ENCODE results near the gene DPP8.

Gene DPP8

DNA sequence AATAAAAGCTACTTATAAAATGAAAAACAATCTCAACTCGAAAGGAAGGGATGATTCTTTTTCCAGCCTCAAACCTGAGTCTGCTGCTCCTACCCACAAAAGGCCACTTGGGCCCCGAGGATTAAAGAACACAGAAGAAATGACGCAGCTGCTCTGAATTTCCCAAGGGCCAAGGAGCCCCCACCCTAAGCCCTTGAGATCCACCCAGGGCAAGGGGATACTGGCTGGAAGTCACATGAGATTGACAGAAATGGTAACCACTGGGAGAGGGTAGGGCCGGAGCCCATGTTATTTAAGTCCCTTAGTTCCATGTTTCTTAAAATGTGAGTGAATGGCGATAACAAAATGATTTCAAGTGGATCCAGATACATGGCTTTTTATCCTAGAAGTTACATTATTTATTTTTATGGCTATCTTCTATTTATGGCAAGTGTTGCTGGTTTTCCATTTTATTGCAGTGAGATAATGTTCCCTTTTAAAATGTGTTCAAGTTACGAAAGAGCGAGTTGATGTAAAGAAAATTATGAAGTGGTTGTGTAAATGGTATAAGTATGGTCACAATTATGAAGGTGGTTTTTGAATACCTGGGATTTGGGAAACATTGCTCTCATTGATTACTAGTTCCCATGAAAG lies 111.6 kb downstream of the DPP8 start:
- no peaks in the 10 kb centered on the region for H4K20me1 ChIP-seq (ENCODE audit: insufficient read depth)
- H3K4me2 ChIP-seq = no peak overlapping the region
- H3K27ac ChIP-seq = no peak overlapping the region
- H3K79me2 ChIP-seq (ENCODE audit: insufficient read depth, low read depth) = no peaks in the 10 kb centered on the region
- no peaks in the 10 kb centered on the region for H3K27me3 ChIP-seq (ENCODE audit: insufficient read depth, low read depth)
- TF ChIP-seq, protein P1, sequence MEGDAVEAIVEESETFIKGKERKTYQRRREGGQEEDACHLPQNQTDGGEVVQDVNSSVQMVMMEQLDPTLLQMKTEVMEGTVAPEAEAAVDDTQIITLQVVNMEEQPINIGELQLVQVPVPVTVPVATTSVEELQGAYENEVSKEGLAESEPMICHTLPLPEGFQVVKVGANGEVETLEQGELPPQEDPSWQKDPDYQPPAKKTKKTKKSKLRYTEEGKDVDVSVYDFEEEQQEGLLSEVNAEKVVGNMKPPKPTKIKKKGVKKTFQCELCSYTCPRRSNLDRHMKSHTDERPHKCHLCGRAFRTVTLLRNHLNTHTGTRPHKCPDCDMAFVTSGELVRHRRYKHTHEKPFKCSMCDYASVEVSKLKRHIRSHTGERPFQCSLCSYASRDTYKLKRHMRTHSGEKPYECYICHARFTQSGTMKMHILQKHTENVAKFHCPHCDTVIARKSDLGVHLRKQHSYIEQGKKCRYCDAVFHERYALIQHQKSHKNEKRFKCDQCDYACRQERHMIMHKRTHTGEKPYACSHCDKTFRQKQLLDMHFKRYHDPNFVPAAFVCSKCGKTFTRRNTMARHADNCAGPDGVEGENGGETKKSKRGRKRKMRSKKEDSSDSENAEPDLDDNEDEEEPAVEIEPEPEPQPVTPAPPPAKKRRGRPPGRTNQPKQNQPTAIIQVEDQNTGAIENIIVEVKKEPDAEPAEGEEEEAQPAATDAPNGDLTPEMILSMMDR (conservative IDR thresholded peaks at IDR 0.05; ENCODE audit: low read depth, low read length) = no peak
- H3K36me3 ChIP-seq (ENCODE audit: insufficient read depth) = no peaks in the 10 kb centered on the region
- H2AFZ ChIP-seq (ENCODE audit: low read depth) = no peak overlapping the region
- H3K4me1 ChIP-seq (ENCODE audit: low read depth, poor library complexity, severe bottlenecking) = peaks cover 21% of the 10 kb centered on the region
- H3K9ac ChIP-seq = no peak overlapping the region
- no peak overlapping the region for H3K4me3 ChIP-seq (IDR thresholded peaks at IDR 0.05; ENCODE audit: insufficient read depth, low read depth, low read length)

DNA sequence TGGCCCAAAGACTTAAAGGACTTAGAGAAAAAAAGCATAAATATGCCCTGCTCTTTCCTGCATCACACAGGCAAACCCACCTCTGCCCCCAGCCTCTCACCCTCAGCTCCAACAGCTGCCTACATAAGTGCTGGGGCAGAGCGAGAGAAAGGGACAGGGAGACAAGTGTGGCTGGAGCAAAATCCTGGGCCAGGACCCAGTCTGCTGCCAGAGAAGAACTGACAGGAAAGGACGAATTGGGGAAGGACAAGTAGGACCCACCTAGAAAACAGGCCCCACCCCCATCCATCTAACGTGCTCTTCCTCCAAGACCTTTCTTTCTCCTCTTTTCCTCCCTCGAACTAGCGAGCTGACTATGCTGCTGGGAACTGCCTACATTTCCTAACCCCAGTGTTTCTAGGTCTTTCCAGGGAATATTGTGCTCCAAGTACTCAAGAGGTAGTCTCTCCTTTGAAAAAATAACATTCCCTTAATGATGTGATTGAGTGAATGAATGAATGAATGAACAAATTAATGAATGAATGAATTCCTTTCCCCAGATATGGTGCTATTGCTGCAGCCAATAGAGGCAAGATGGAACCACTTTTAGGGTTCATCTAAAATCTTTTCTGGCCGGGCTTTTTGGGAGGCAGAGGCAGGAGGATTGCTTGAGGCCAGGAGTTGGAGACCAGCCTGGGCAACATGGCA lies 113.2 kb downstream of the DPP8 start:
- Histone ChIP-seq H3K27ac (no peak overlapping the region), H3K4me3 (IDR thresholded peaks at IDR 0.05; ENCODE audit: insufficient read depth, low read depth, low read length) (no peak overlapping the region), H3K4me1 (ENCODE audit: low read depth, poor library complexity, severe bottlenecking) (peaks cover 15% of the 10 kb centered on the region), H3K4me2 (no peak overlapping the region), H3K27me3 (ENCODE audit: insufficient read depth, low read depth) (no peaks in the 10 kb centered on the region), H2AFZ (ENCODE audit: low read depth) (no peak overlapping the region), H4K20me1 (ENCODE audit: insufficient read depth) (no peaks in the 10 kb centered on the region), H3K79me2 (ENCODE audit: insufficient read depth, low read depth) (no peaks in the 10 kb centered on the region), H3K9ac (no peak overlapping the region), H3K36me3 (ENCODE audit: insufficient read depth) (no peaks in the 10 kb centered on the region)
- TF ChIP-seq, protein P1 (conservative IDR thresholded peaks at IDR 0.05; ENCODE audit: low read depth, low read length) = no peak

DNA sequence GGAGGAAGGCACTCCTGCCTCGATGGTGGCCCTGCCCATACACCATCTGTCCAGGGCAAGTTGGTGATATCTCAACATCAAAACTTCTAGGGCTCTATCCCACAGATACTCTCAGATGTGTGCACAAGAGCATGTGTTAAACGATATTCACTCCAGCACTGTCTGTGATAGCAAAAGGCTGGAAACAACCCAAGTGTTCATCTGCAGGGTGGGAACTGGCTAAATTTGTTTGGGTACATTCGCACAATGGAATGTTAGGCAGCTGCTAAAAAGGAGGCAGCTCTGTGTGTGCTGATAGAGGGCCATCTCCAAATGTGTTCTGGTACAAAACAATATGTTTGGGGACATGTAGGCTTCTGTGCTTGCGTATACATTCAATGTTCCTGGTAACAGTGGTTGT lies 114.5 kb downstream of the DPP8 start:
- no peaks in the 10 kb centered on the region for H4K20me1 ChIP-seq (ENCODE audit: insufficient read depth)
- H3K4me2 ChIP-seq = no peak overlapping the region
- TF ChIP-seq, protein P1 (conservative IDR thresholded peaks at IDR 0.05; ENCODE audit: low read depth, low read length) = no peak

DNA sequence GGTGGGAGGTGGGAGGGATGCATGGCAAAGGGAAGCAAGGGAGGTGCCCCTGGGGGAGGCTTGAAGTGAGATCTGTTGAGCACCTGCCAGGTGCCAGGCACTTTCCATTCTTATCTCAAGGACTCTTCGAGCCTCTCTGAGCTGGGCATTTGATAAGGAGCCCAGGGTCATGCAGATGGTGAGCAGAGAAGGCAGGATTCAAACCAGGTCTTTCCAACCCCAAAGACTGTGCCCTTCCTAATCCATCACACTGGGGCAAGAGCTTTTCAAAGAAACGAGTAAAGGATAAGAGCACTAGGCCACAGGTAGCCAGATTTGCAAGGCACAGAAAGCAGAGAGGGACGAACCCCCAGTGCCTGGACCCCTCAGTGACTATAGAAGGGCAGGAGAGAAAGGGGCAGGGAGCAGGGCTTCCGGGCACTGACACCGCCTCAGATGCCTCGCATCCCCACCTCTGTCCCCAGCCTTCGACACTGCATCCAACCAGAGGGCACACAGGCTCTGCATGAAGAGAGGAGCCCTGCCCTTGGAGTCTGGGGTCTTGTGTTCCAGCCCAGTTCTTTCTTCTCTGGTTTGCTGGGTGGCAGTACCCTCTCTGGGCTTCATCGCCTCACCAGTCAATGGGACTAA lies 115.8 kb downstream of the DPP8 start:
- Histone ChIP-seq H3K4me2 (no peak overlapping the region), H4K20me1 (ENCODE audit: insufficient read depth) (no peaks in the 10 kb centered on the region), H3K9ac (no peak overlapping the region), H3K4me3 (IDR thresholded peaks at IDR 0.05; ENCODE audit: insufficient read depth, low read depth, low read length) (no peak overlapping the region), H3K36me3 (ENCODE audit: insufficient read depth) (no peaks in the 10 kb centered on the region), H3K27ac (no peak overlapping the region), H3K27me3 (ENCODE audit: insufficient read depth, low read depth) (no peaks in the 10 kb centered on the region), H2AFZ (ENCODE audit: low read depth) (peak overlapping the region; percentile 23; the same call in 1 of the 2 replicates), H3K79me2 (ENCODE audit: insufficient read depth, low read depth) (no peaks in the 10 kb centered on the region), H3K4me1 (ENCODE audit: low read depth, poor library complexity, severe bottlenecking) (peaks cover 9% of the 10 kb centered on the region)
- TF ChIP-seq, protein P1 (conservative IDR thresholded peaks at IDR 0.05; ENCODE audit: low read depth, low read length) = no peak

More for the DNA sequence above, 114.5 kb downstream of the DPP8 start:
- Histone ChIP-seq H3K4me1 (ENCODE audit: low read depth, poor library complexity, severe bottlenecking) (peaks cover 9% of the 10 kb centered on the region), H3K9ac (no peak overlapping the region), H3K36me3 (ENCODE audit: insufficient read depth) (no peaks in the 10 kb centered on the region), H3K4me3 (IDR thresholded peaks at IDR 0.05; ENCODE audit: insufficient read depth, low read depth, low read length) (no peak overlapping the region), H3K27ac (no peak overlapping the region), H2AFZ (ENCODE audit: low read depth) (no peak overlapping the region), H3K27me3 (ENCODE audit: insufficient read depth, low read depth) (no peaks in the 10 kb centered on the region), H3K79me2 (ENCODE audit: insufficient read depth, low read depth) (no peaks in the 10 kb centered on the region)

Data from KMS-11 (cell line).